OCI-LY3 (cell line): Measurements from ENCODE around the gene EIF2B5.

Experiments
- H2AFZ ChIP-seq: fragments of 200-600, 300-600 bp; shearing (Covaris generic); 2 replicates; pipeline ENCODE4 v1.6.0; 2014; ENCODE audit warnings: antibody characterized with exemption, low read depth, low read length
- H3K27ac ChIP-seq: fragments of 200-600, 300-600 bp; sonication (generic); 2 replicates; pipeline ENCODE4 v1.5.1; 2014; ENCODE audit warnings: mild to moderate bottlenecking, low read length, moderate library complexity, mixed read lengths
- H3K27me3 ChIP-seq: fragments of 200-600, 300-600 bp; sonication (generic); 2 replicates; pipeline ENCODE4 v1.6.1; 2014; ENCODE audit warnings: low read depth, low read length, mixed read lengths
- H3K36me3 ChIP-seq: fragments of 200-600, 300-600 bp; sonication (generic); replicated peaks from 2 replicates; pipeline ENCODE3; 2014; ENCODE audit warnings: low read depth, low read length, mixed read lengths
- H3K4me1 ChIP-seq: fragments of 300-600, 200-600 bp; sonication (generic); 2 replicates; pipeline ENCODE4 v1.6.1; 2014; ENCODE audit warnings: low read length, mixed read lengths
- H3K4me2 ChIP-seq: fragments of 200-600, 300-600 bp; sonication (generic); 2 replicates; pipeline ENCODE4 v1.6.1; 2014; ENCODE audit warnings: low read length, mixed read lengths
- H3K4me3 ChIP-seq: fragments of 300-600, 200-600 bp; sonication (generic); 2 replicates; pipeline ENCODE4 v1.5.1; 2014; ENCODE audit warnings: antibody characterized with exemption, mild to moderate bottlenecking, low read length, moderate library complexity
- H3K79me2 ChIP-seq: fragments of 300-600, 200-600 bp; shearing (Covaris generic); 2 replicates; pipeline ENCODE4 v1.6.1; 2014; ENCODE audit warnings: mild to moderate bottlenecking, low read length, mixed read lengths
- H3K9ac ChIP-seq: fragments of 300-600, 200-600 bp; shearing (Covaris generic); 2 replicates; pipeline ENCODE4 v1.6.0; 2014; ENCODE audit warnings: mild to moderate bottlenecking, low read length, moderate library complexity
- H3K9me3 ChIP-seq: fragments of 200-600, 300-600 bp; shearing (Covaris generic); 2 replicates; pipeline ENCODE4 v1.6.1; 2014; ENCODE audit warnings: low read length, mixed read lengths; ENCODE audit not compliant: insufficient read depth
- H4K20me1 ChIP-seq: fragments of 200-600, 300-600 bp; sonication (generic); 2 replicates; pipeline ENCODE4 v1.6.1; 2016; ENCODE audit warnings: low read length, mixed read lengths; ENCODE audit not compliant: insufficient read depth
- EZH2phosphoT487 ChIP-seq: fragments of 200-600 bp; shearing (Covaris generic); IDR thresholded peaks from 2 replicates; pipeline ENCODE4 v1.6.1; 2018; ENCODE audit warnings: antibody characterized with exemption, mixed run types, low read depth
- TF ChIP-seq, protein P1 (sequence below): fragments of 200-600, 300-600 bp; sonication (generic); IDR thresholded peaks from 2 replicates; pipeline ENCODE4 v1.5.1; 2014; ENCODE audit warnings: antibody characterized with exemption, low read length, low read depth

Gene EIF2B5

DNA sequence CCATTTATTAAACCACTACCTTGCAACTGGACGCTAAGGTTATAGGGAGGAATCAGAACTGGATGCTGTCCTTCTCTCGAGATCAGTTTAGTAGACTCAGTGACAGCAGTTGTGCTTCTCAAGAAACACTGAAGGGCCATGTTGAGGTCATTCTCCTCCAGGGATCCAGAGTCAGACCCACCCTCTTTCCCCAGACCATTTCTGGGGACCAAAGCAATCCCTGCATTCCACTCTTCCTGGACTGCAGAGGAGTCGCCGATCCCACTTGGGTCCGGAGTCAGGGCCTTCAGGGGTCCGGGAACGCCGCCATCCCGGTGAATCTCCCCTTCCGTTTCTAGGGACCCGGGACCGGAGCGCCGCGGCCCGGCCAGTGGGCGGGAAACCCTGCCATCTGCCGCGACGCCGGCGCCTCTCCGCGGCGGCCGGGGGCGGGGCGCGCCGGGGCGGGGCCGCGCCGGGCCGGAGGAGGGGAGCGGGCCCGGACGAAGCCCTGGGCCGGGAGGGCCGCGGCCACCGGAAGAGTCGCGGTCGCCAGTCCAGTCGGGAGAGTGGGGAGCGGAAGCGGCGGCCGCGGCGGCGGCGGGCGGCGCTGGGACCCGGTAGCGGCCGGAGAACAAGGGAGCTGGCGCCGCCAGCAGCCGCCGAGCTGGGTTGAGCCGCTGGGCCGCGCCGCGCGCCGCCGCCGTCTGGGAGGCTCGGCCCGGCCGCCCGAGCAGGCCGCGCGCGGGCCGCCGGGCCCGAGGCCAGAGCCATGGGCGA is 19.9 kb downstream of the EIF2B5 start, which contains the start of gene DVL3:
Gene DVL3 (plus strand): TSS at position 493 of the 759 bp plus-strand sequence. CDS start 259 bp downstream, at position 752.
- Histone ChIP-seq H3K4me1 (peaks cover 18% of the 10 kb centered on the region), H3K79me2 (peaks cover 37% of the 10 kb centered on the region), H3K36me3 (peaks cover 6% of the 10 kb centered on the region), H3K9me3 (no peaks in the 10 kb centered on the region), H3K27ac (peak within 1 kb of the TSS; percentile 49), H3K4me3 (peak within 1 kb of the TSS; percentile 96), H3K9ac (peak within 1 kb of the TSS; percentile 93), H2AFZ (peak within 1 kb of the TSS; percentile 99), H3K27me3 (no peaks in the 10 kb centered on the region), H3K4me2 (peak within 1 kb of the TSS; percentile 95), H4K20me1 (peaks cover 19% of the 10 kb centered on the region)
- no peak for TF ChIP-seq EZH2phosphoT487
- TF ChIP-seq, protein P1, sequence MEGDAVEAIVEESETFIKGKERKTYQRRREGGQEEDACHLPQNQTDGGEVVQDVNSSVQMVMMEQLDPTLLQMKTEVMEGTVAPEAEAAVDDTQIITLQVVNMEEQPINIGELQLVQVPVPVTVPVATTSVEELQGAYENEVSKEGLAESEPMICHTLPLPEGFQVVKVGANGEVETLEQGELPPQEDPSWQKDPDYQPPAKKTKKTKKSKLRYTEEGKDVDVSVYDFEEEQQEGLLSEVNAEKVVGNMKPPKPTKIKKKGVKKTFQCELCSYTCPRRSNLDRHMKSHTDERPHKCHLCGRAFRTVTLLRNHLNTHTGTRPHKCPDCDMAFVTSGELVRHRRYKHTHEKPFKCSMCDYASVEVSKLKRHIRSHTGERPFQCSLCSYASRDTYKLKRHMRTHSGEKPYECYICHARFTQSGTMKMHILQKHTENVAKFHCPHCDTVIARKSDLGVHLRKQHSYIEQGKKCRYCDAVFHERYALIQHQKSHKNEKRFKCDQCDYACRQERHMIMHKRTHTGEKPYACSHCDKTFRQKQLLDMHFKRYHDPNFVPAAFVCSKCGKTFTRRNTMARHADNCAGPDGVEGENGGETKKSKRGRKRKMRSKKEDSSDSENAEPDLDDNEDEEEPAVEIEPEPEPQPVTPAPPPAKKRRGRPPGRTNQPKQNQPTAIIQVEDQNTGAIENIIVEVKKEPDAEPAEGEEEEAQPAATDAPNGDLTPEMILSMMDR: no peak

DNA sequence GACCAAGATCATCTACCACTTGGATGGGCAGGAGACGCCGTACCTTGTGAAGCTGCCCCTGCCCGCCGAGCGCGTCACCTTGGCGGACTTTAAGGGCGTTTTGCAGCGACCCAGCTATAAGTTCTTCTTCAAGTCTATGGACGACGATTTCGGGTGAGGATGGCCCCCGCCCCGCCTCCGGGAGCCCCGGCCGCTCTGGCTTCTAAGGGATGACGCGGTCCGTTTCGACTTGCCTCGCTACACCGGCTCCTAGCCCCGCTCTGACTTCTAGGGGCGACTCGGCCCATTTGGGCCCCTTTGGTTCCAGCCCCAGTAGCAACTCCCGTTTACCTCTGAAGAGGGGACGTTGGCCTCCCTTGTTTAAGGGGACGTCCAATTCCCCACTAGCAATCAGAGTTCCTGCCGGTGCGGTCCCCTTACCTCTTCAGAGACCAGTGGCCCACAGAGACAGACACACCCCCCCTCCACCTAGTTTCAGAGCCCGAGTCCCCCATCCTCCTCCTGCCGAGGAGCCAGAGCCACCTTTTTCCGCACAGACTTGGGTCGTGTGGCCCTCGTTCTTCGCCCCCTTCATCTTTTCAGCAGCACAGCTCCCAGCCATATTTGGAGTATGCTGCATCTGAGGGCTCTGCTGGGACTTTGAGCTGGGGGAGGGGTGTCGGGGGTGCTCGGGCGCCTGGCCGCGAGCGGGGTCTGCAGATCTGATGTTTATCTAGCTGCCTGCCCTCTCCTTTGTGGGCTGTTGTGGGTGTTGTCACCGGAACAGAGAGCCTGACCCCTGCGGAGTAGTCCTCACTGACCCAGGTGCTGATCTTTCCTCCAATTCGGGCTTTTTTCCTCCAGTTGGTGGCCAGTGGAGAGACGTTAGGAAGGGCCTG is 20.7 kb downstream of the EIF2B5 start:
- TF ChIP-seq, protein P1: no peak
- TF ChIP-seq EZH2phosphoT487: no peak
- peaks cover 24% of the 10 kb centered on the region for H4K20me1 ChIP-seq
- no peaks in the 10 kb centered on the region for H3K27me3 ChIP-seq
- H3K27ac ChIP-seq: peak overlapping the region; percentile 49
- H2AFZ ChIP-seq: peak overlapping the region; percentile 31; the same call in 1 of the 2 replicates
- H3K4me1 ChIP-seq: peaks cover 24% of the 10 kb centered on the region
- H3K4me2 ChIP-seq: peak overlapping the region; percentile 95
- no peaks in the 10 kb centered on the region for H3K9me3 ChIP-seq
- H3K4me3 ChIP-seq: peak overlapping the region; percentile 96
- H3K36me3 ChIP-seq: peaks cover 6% of the 10 kb centered on the region
- peaks cover 45% of the 10 kb centered on the region for H3K79me2 ChIP-seq
- peak overlapping the region; percentile 93 for H3K9ac ChIP-seq

DNA sequence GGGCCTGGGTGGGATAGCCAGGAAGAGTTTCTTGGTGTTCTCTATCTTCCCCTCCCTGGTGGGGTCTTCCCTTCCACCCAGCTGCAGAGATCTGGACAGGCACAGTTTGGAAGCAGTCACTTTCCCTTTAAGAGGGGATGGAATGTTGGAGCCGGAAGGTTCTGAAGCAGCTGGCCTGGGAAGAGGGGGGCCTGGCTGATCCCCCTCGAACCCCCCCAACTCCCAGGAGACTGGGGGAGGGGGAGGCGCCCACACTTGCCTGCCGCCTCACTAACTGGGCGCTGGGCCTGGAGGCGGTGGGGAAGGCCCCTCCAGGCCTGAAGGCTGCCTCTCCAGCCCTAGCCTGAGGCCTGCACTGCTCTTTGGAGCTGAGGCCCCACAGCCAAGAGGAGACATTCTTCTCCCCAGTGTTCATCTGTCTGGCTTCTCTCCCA is 21.4 kb downstream of the EIF2B5 start:
- Histone ChIP-seq H3K79me2 (peaks cover 46% of the 10 kb centered on the region), H2AFZ (no peak overlapping the region)

More for the DNA sequence above, 21.4 kb downstream of the EIF2B5 start:
- Histone ChIP-seq H3K9me3 (no peaks in the 10 kb centered on the region), H4K20me1 (peaks cover 25% of the 10 kb centered on the region), H3K27ac (peak overlapping the region; percentile 49), H3K9ac (peak overlapping the region; percentile 93), H3K4me1 (peaks cover 24% of the 10 kb centered on the region), H3K4me3 (peak overlapping the region; percentile 96), H3K36me3 (peaks cover 6% of the 10 kb centered on the region), H3K4me2 (peak overlapping the region; percentile 95), H3K27me3 (no peaks in the 10 kb centered on the region)
- TF ChIP-seq, protein P1: no peak
- TF ChIP-seq EZH2phosphoT487: no peak
